ENCODE results near the gene ERO1B.
"Not testable (repeated sequence)": the region's sequence is repeated elsewhere in the genome, so short reads cannot be mapped to it uniquely, and the experiment has no call there.

The ERO1B gene

GRCh38 chr1:236281654-236282424 lies at the start of gene ERO1B:
TSS of gene ERO1B (minus strand) at chr1:236281958. CDS start at chr1:236281783, 175 bp downstream.
- Histone ChIP-seq H3K27ac (ENCODE audit: low read length) (no peak within 1 kb of the TSS), H3K9me3 (ENCODE audit: control insufficient read depth, low read depth, low read length) (no peaks in the 10 kb centered on the region), H3K36me3 (ENCODE audit: control insufficient read depth, low read depth, low read length) (no peaks in the 10 kb centered on the region), H3K27me3 (ENCODE audit: control insufficient read depth, insufficient read depth, low read length) (peaks cover 28% of the 10 kb centered on the region), H3K9ac (ENCODE audit: low read length) (peak within 1 kb of the TSS; percentile 57), H3K4me3 (ENCODE audit: low read length) (peak within 1 kb of the TSS; percentile 79), H3K4me1 (ENCODE audit: control insufficient read depth, low read depth, low read length) (peaks cover 2% of the 10 kb centered on the region)

GRCh38 chr1:236331412-236331811 lies 49.7 kb upstream of the ERO1B start:
- not testable (repeated sequence) for H3K36me3 ChIP-seq (ENCODE audit: control insufficient read depth, low read depth, low read length); H3K9ac ChIP-seq (ENCODE audit: low read length); H3K9me3 ChIP-seq (ENCODE audit: control insufficient read depth, low read depth, low read length); H3K4me3 ChIP-seq (ENCODE audit: low read length); H3K27me3 ChIP-seq (ENCODE audit: control insufficient read depth, insufficient read depth, low read length); H3K27ac ChIP-seq (ENCODE audit: low read length); H3K4me1 ChIP-seq (ENCODE audit: control insufficient read depth, low read depth, low read length)

DNA sequence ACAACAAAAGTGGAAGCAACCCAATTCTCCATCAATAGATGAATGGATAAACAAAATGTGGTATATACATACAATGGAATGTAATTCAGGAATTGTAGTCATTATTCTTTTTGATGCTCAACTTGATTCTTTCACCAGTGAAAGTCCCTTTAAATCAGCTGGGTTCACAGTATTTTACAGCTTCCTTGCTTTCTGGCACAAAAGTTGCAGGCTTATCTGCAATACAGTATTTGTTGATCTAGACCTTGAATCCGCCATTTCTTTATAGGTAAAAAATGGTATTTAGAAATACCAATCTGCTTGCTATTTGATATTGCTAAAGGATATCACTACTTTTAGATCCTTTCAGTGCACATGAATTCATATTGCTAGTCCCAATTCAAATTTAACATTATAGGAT lies 44.7 kb upstream of the ERO1B start:
- Histone ChIP-seq H3K36me3 (ENCODE audit: control insufficient read depth, low read depth, low read length) (no peaks in the 10 kb centered on the region), H3K27me3 (ENCODE audit: control insufficient read depth, insufficient read depth, low read length) (no peaks in the 10 kb centered on the region), H3K27ac (ENCODE audit: low read length) (no peak overlapping the region), H3K9ac (ENCODE audit: low read length) (no peak overlapping the region), H3K4me3 (ENCODE audit: low read length) (no peak overlapping the region), H3K9me3 (ENCODE audit: control insufficient read depth, low read depth, low read length) (peaks cover 10% of the 10 kb centered on the region), H3K4me1 (ENCODE audit: control insufficient read depth, low read depth, low read length) (no peaks in the 10 kb centered on the region)

DNA sequence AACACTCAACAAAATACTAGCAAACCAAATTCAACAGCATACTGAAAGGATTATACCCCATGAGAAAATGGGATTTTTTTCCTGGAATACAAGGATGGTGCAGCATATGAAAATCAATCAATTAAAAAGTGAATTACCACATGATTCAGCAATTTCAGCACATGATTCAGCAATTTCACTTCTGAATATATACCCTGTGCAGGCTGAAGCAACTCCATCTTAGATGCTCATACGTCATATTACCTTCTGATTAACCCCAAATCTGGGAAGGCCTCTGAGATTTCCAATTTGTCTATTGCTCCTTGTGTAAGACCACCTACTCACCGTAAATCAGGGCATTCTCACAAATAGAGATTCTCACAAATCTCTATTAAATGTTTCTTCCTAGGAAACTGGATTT lies 43.8 kb upstream of the ERO1B start:
- H3K27ac ChIP-seq (ENCODE audit: low read length), result no peak overlapping the region
- peaks cover 10% of the 10 kb centered on the region for H3K9me3 ChIP-seq (ENCODE audit: control insufficient read depth, low read depth, low read length)
- H3K4me3 ChIP-seq (ENCODE audit: low read length), result no peak overlapping the region
- H3K4me1 ChIP-seq (ENCODE audit: control insufficient read depth, low read depth, low read length), result no peaks in the 10 kb centered on the region
- no peaks in the 10 kb centered on the region for H3K27me3 ChIP-seq (ENCODE audit: control insufficient read depth, insufficient read depth, low read length)
- no peaks in the 10 kb centered on the region for H3K36me3 ChIP-seq (ENCODE audit: control insufficient read depth, low read depth, low read length)
- H3K9ac ChIP-seq (ENCODE audit: low read length), result no peak overlapping the region

DNA sequence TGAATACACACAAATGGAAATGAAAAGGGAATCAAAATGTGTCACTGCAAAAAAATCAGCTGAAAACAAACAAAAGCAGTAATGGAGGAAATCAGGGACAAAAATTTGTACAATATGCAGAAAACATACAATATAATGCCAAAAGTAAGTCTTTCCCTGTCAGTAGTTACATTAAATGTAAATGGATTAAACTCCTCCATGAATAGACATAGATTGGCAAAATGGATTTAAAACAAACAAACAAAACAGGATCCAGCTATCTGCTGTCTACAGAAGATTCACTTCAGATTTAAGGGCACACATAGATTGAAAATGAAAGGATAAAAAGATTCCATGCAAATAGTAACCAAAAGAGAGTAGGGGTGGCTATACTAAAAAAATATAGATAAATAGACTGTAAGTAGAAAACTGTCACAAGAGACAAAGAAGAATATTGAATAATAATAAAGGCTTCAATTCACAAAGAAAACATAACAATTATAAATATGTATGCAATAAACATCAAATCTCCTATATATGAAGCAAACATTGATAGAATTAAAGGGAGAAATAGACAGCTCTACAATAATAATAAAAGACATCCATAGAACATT lies 42.2 kb upstream of the ERO1B start:
- no peak overlapping the region for H3K4me3 ChIP-seq (ENCODE audit: low read length)
- H3K4me1 ChIP-seq (ENCODE audit: control insufficient read depth, low read depth, low read length), result no peaks in the 10 kb centered on the region
- no peak overlapping the region for H3K27ac ChIP-seq (ENCODE audit: low read length)
- H3K27me3 ChIP-seq (ENCODE audit: control insufficient read depth, insufficient read depth, low read length), result no peaks in the 10 kb centered on the region
- no peaks in the 10 kb centered on the region for H3K36me3 ChIP-seq (ENCODE audit: control insufficient read depth, low read depth, low read length)
- peaks cover 10% of the 10 kb centered on the region for H3K9me3 ChIP-seq (ENCODE audit: control insufficient read depth, low read depth, low read length)
- no peak overlapping the region for H3K9ac ChIP-seq (ENCODE audit: low read length)

- H3K4me1 ChIP-seq (ENCODE audit: control insufficient read depth, low read depth, low read length), result no peaks in the 10 kb centered on the region
- H3K9ac ChIP-seq (ENCODE audit: low read length), result no peak overlapping the region
- H3K9me3 ChIP-seq (ENCODE audit: control insufficient read depth, low read depth, low read length), result peaks cover 10% of the 10 kb centered on the region
- H3K27me3 ChIP-seq (ENCODE audit: control insufficient read depth, insufficient read depth, low read length), result no peaks in the 10 kb centered on the region
- H3K4me3 ChIP-seq (ENCODE audit: low read length), result no peak overlapping the region
- no peaks in the 10 kb centered on the region for H3K36me3 ChIP-seq (ENCODE audit: control insufficient read depth, low read depth, low read length)
- no peak overlapping the region for H3K27ac ChIP-seq (ENCODE audit: low read length)
These were observed 41.0 kb upstream of the ERO1B start for GRCh38 chr1:236322566-236323409.

DNA sequence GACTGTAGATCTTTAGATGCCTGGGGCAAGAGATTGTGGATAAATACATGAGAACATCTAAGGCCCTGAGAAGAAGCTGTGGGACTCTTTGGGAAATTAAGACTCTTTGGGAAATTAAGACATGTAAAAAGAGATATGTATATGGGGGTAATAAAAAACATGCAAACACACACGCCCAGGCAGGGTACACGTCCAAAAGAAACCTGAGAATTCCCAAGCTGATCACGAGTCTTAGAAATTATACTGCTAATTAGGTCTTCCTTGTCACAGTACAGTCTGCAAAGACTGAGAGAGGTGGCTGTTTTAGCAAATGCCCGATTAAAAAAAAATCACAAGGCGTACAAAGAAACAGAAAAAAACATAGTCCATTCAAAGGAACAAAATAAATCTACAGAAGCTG lies 39.3 kb upstream of the ERO1B start:
- H3K27me3 ChIP-seq (ENCODE audit: control insufficient read depth, insufficient read depth, low read length), result no peaks in the 10 kb centered on the region
- no peak overlapping the region for H3K27ac ChIP-seq (ENCODE audit: low read length)
- H3K4me1 ChIP-seq (ENCODE audit: control insufficient read depth, low read depth, low read length), result no peaks in the 10 kb centered on the region
- no peak overlapping the region for H3K9ac ChIP-seq (ENCODE audit: low read length)
- H3K36me3 ChIP-seq (ENCODE audit: control insufficient read depth, low read depth, low read length), result no peaks in the 10 kb centered on the region
- H3K9me3 ChIP-seq (ENCODE audit: control insufficient read depth, low read depth, low read length), result peaks cover 10% of the 10 kb centered on the region
- no peak overlapping the region for H3K4me3 ChIP-seq (ENCODE audit: low read length)

DNA sequence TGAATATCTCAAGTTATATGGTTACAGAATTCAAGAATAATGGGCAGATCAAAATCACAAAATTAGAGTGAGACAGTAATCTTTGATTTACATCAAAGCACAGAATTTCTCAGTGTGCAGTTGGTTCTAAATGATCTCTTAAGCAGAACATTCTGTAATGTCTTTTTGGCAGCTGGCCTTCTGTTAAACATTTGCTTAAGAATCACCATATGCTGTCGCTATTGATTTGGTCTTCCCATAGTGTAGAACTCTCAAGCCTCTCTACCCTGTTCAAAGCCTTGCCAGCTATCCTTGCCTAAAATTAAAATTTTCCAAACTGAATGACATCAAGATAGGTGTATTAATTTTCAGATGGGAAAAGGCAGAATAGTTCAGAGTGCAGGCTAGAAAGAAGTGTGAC lies 38.9 kb upstream of the ERO1B start:
- Histone ChIP-seq H3K27ac (ENCODE audit: low read length) (no peak overlapping the region), H3K9me3 (ENCODE audit: control insufficient read depth, low read depth, low read length) (peaks cover 10% of the 10 kb centered on the region)

DNA sequence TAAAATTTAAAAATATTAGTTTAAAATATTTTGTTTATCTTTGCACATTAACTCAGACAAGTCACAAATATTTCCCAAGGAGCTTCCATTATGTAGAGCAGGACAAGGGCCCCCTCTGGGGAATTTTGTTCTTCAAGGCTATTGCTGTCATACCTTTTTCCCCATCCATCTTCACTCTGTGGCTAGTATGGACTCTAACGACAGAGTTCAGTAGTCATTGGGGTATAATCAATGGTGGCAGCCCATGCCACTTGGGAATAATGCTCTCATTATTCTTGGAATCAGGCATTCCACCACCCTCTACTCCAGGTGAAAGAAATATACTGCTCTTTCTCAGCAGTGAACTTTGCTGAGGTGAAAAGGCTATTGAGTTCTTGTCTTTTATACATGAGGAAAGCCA lies 38.5 kb upstream of the ERO1B start:
- H3K4me1 ChIP-seq (ENCODE audit: control insufficient read depth, low read depth, low read length), result no peaks in the 10 kb centered on the region
- peaks cover 10% of the 10 kb centered on the region for H3K9me3 ChIP-seq (ENCODE audit: control insufficient read depth, low read depth, low read length)
- no peaks in the 10 kb centered on the region for H3K27me3 ChIP-seq (ENCODE audit: control insufficient read depth, insufficient read depth, low read length)
- H3K36me3 ChIP-seq (ENCODE audit: control insufficient read depth, low read depth, low read length), result no peaks in the 10 kb centered on the region
- no peak overlapping the region for H3K27ac ChIP-seq (ENCODE audit: low read length)
- no peak overlapping the region for H3K4me3 ChIP-seq (ENCODE audit: low read length)
- no peak overlapping the region for H3K9ac ChIP-seq (ENCODE audit: low read length)

More for the DNA sequence above, 38.9 kb upstream of the ERO1B start:
- no peak overlapping the region for H3K4me3 ChIP-seq (ENCODE audit: low read length)
- no peaks in the 10 kb centered on the region for H3K36me3 ChIP-seq (ENCODE audit: control insufficient read depth, low read depth, low read length)
- H3K9ac ChIP-seq (ENCODE audit: low read length), result no peak overlapping the region
- no peaks in the 10 kb centered on the region for H3K4me1 ChIP-seq (ENCODE audit: control insufficient read depth, low read depth, low read length)
- no peaks in the 10 kb centered on the region for H3K27me3 ChIP-seq (ENCODE audit: control insufficient read depth, insufficient read depth, low read length)

DNA sequence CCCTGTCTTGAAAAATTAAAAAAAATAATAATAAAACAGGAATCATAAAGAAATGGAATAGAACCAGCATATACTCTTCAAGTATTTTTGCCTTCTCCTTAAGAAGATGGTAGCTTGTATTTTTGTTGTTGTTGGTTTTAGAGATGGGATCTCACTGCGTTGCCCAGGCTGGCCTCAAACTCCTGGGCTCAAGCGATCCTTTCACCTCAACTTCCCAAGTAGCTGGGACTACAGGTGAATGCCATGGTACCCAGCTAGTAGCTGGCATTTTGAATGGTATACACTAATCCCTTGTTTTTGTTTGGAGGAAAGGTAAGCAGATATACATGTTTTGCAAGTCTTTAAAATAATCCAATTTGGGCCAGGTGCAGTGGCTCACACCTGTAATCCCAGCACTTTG lies 34.7 kb upstream of the ERO1B start:
- no peak overlapping the region for H3K9ac ChIP-seq (ENCODE audit: low read length)
- H3K4me1 ChIP-seq (ENCODE audit: control insufficient read depth, low read depth, low read length), result peaks cover 6% of the 10 kb centered on the region
- no peak overlapping the region for H3K27ac ChIP-seq (ENCODE audit: low read length)
- no peaks in the 10 kb centered on the region for H3K9me3 ChIP-seq (ENCODE audit: control insufficient read depth, low read depth, low read length)
- no peak overlapping the region for H3K4me3 ChIP-seq (ENCODE audit: low read length)
- no peaks in the 10 kb centered on the region for H3K27me3 ChIP-seq (ENCODE audit: control insufficient read depth, insufficient read depth, low read length)
- H3K36me3 ChIP-seq (ENCODE audit: control insufficient read depth, low read depth, low read length), result no peaks in the 10 kb centered on the region

DNA sequence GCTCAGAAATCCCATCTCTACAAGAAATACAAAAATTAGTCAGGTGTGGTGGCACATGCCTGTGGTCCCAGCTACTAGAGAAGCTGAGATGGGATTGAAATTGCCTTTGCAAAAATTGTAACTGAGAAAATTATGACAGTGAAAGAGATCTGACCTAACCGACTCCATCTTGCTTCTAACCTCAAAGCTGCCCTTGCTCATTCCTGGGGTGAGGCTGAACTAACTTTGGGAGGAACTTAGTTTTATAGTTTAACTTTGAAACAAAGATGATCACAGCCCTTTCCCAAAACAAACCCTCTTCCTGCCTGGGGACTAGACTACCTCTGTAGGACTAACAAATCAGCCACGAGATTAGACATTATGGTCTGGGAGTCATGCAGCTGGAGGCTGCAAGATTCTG lies 33.8 kb upstream of the ERO1B start:
- Histone ChIP-seq H3K36me3 (ENCODE audit: control insufficient read depth, low read depth, low read length) (no peaks in the 10 kb centered on the region), H3K27me3 (ENCODE audit: control insufficient read depth, insufficient read depth, low read length) (no peaks in the 10 kb centered on the region), H3K9ac (ENCODE audit: low read length) (no peak overlapping the region), H3K9me3 (ENCODE audit: control insufficient read depth, low read depth, low read length) (no peaks in the 10 kb centered on the region), H3K4me3 (ENCODE audit: low read length) (no peak overlapping the region), H3K4me1 (ENCODE audit: control insufficient read depth, low read depth, low read length) (peaks cover 6% of the 10 kb centered on the region), H3K27ac (ENCODE audit: low read length) (no peak overlapping the region)

Measured in iPS-18a (cell line).